Thoracic aorta (tissue), 2 donors: ENCODE measurements around the gene CACUL1. TPM values are rescaled to one million over a fixed set of nuclear protein-coding genes. Genes with fewer than 3 reads are reported as not detected.

Experiments used
- ATAC-seq: fragments of 150-250 bp; one replicate; pipeline ENCODE4 v1.8.0; 2017; ENCODE audit warnings: low read depth; ENCODE audit not compliant: insufficient number of reproducible peaks, low FRiP score
- DNase-seq: peaks from one replicate; pipeline ENCODE4 v3.0.0-alpha.2; 2020; ENCODE audit warnings: low spot score
- H3K27ac ChIP-seq, 2 donors: fragments of 200-600 bp; sonication (generic); 1 replicate in 1 of 2; 2 replicates in 1 of 2; pipeline ENCODE4 v1.5.1; 2016; ENCODE audit warnings: mild to moderate bottlenecking in 2 of 2, moderate library complexity in 2 of 2
- H3K27me3 ChIP-seq: fragments of 200-600 bp; sonication (generic); replicated peaks from 2 replicates; pipeline ENCODE4 v1.6.0; 2016; ENCODE audit warnings: mild to moderate bottlenecking; ENCODE audit not compliant: insufficient read depth
- H3K36me3 ChIP-seq: fragments of 200-600 bp; sonication (generic); one replicate; pipeline ENCODE4 v1.5.1; 2016
- H3K4me1 ChIP-seq, 2 donors: fragments of 200-600 bp; sonication (generic); 1 replicate in 1 of 2; 2 replicates in 1 of 2; pipeline versions ENCODE4 v1.5.1 to v1.6.0; 2016; ENCODE audit warnings: low read depth in 2 of 2, mild to moderate bottlenecking in 1 of 2; ENCODE audit not compliant: control insufficient read depth in 1 of 2
- H3K4me3 ChIP-seq: fragments of 200-600 bp; sonication (generic); 2 replicates; pipeline ENCODE4 v1.5.1; 2016; ENCODE audit warnings: mild to moderate bottlenecking
- H3K9me3 ChIP-seq: fragments of 200-600 bp; sonication (generic); 2 replicates; pipeline ENCODE4 v1.5.1; 2016
- CTCF ChIP-seq: fragments of 200-600 bp; sonication (generic); IDR thresholded peaks from one replicate; pipeline ENCODE4 v1.5.1; 2019; ENCODE audit warnings: antibody characterized with exemption
- total RNA-seq, 2 donors: library from RNA; depleted of rRNA; stranded (reverse); fragments of >200 nt; gene quantifications; one replicate each; pipeline versions ENCODE4 v1.1.0 to v1.2.3, GENCODE V29; 2016

Gene CACUL1
- total RNA-seq, 2 donors from 2014 or later, result 32.7 to 42.9 TPM

GRCh38 chr10:118687472-118687871 is 67.3 kb downstream of the CACUL1 start:
- Histone ChIP-seq H3K4me3 (no peak overlapping the region), H3K36me3 (peaks cover 22% of the 10 kb centered on the region), H3K27me3 (no peaks in the 10 kb centered on the region), H3K27ac (no peak overlapping the region), H3K4me1 (no peaks in the 10 kb centered on the region), H3K9me3 (no peaks in the 10 kb centered on the region)
- ATAC-seq (no peak), DNase-seq (no peak)
- TF ChIP-seq CTCF, result no peak

GRCh38 chr10:118682533-118682932 is 72.2 kb downstream of the CACUL1 start:
- peaks cover 31% of the 10 kb centered on the region for H3K36me3 ChIP-seq

GRCh38 chr10:118680197-118680596 is 74.6 kb downstream of the CACUL1 start:
- H3K27ac ChIP-seq, result no peak overlapping the region
- no peaks in the 10 kb centered on the region for H3K4me1 ChIP-seq
- H3K27me3 ChIP-seq, result no peaks in the 10 kb centered on the region
- no peak overlapping the region for H3K4me3 ChIP-seq
- H3K9me3 ChIP-seq, result no peaks in the 10 kb centered on the region
- H3K36me3 ChIP-seq, result peaks cover 17% of the 10 kb centered on the region
- ATAC-seq (no peak), DNase-seq (no peak)
- no peak for TF ChIP-seq CTCF

More at GRCh38 chr10:118682533-118682932, 72.2 kb downstream of the CACUL1 start:
- no peak overlapping the region for H3K4me3 ChIP-seq
- H3K9me3 ChIP-seq, result no peaks in the 10 kb centered on the region
- no peak for TF ChIP-seq CTCF
- no peaks in the 10 kb centered on the region for H3K27me3 ChIP-seq
- DNase-seq (no peak), ATAC-seq (no peak)
- no peaks in the 10 kb centered on the region for H3K4me1 ChIP-seq
- no peak overlapping the region for H3K27ac ChIP-seq

- no peak overlapping the region for H3K27ac ChIP-seq
- peaks cover 7 to 12% of the 10 kb centered on the region in 2 donors for H3K4me1 ChIP-seq
- no peaks in the 10 kb centered on the region for H3K27me3 ChIP-seq
- peaks cover 5% of the 10 kb centered on the region for H3K36me3 ChIP-seq
- no peak overlapping the region for H3K4me3 ChIP-seq
- ATAC-seq (no peak), DNase-seq (no peak)
- TF ChIP-seq CTCF, result no peak
- H3K9me3 ChIP-seq, result no peaks in the 10 kb centered on the region
These were observed 80.4 kb downstream of the CACUL1 start for GRCh38 chr10:118674226-118674919.

GRCh38 chr10:118672766-118673715 is 81.7 kb downstream of the CACUL1 start:
- peaks cover 7 to 14% of the 10 kb centered on the region in 2 donors for H3K4me1 ChIP-seq
- H3K27me3 ChIP-seq, result no peaks in the 10 kb centered on the region
- no peak for TF ChIP-seq CTCF
- H3K9me3 ChIP-seq, result no peaks in the 10 kb centered on the region
- DNase-seq, result no peak
- H3K36me3 ChIP-seq, result peaks cover 5% of the 10 kb centered on the region
- H3K4me3 ChIP-seq, result no peak overlapping the region
- H3K27ac ChIP-seq, result no peak overlapping the region
- ATAC-seq, result no peak
